SK-N-SH (cell line): ENCODE data around the gene OTUD4.

ENCODE experiments used
- CTCF ChIP-seq: fragments of 200-600 bp; sonication (generic); IDR thresholded peaks from 2 replicates; pipeline ENCODE4 v1.6.1; 2017; ENCODE audit warnings: antibody characterized with exemption, mild to moderate bottlenecking, moderate library complexity
- POLR2AphosphoS5 ChIP-seq: IDR thresholded peaks from 2 replicates; pipeline ENCODE4 v1.6.1; 2012; ENCODE audit warnings: low read depth, low read length
- SMC3 ChIP-seq: IDR thresholded peaks from 2 replicates; pipeline ENCODE4 v1.6.1; 2012; ENCODE audit warnings: low read depth, low read length, improper control_type of control experiment

- TF ChIP-seq CTCF: no peak
- TF ChIP-seq SMC3: no peak
- no peak for TF ChIP-seq POLR2AphosphoS5
Observed at GRCh38 chr4:145108128-145108527, 72.3 kb downstream of the OTUD4 start.
